Ascending aorta (tissue), 2 donors: ENCODE data around the gene CHMP5. TPM values are rescaled to one million over a fixed set of nuclear protein-coding genes. Genes with fewer than 3 reads are reported as not detected.

ENCODE experiments used
- DNase-seq, 2 donors: peaks; one replicate each; pipeline ENCODE4 v3.0.0-alpha.2; 2019; ENCODE audit warnings: low spot score in 2 of 2
- H3K27ac ChIP-seq, 2 donors: fragments of 200-600 bp; sonication (generic); one replicate each; pipeline ENCODE4 v1.5.1; 2016 to 2017; ENCODE audit warnings: mild to moderate bottlenecking in 1 of 2
- H3K27me3 ChIP-seq: fragments of 200-600 bp; sonication (generic); one replicate; pipeline ENCODE4 v1.5.1; 2017
- H3K36me3 ChIP-seq, 2 donors: fragments of 200-600 bp; sonication (generic); one replicate each; pipeline ENCODE4 v1.5.1; 2016
- H3K4me1 ChIP-seq, 2 donors: fragments of 200-600 bp; sonication (generic); one replicate each; pipeline ENCODE4 v1.5.1; 2016 to 2017; ENCODE audit warnings: mild to moderate bottlenecking in 1 of 2
- H3K4me3 ChIP-seq, 2 donors: fragments of 200-600 bp; sonication (generic); one replicate each; pipeline ENCODE4 v1.5.1; 2016 to 2017; ENCODE audit warnings: mild to moderate bottlenecking in 1 of 2
- H3K9me3 ChIP-seq, 2 donors: fragments of 200-600 bp; sonication (generic); one replicate each; pipeline ENCODE4 v1.5.1; 2016
- intact Hi-C: fragments of 100-400 bp; cut with DNase I; formaldehyde crosslinking; loops from one replicate; pipeline ENCODE4 v1.15.1; 2023
- total RNA-seq: library from RNA; depleted of rRNA; stranded (reverse); fragments of >200 nt; gene quantifications from one replicate; pipeline ENCODE4 v1.1.0, GENCODE V29; 2016
- TF ChIP-seq, protein P1 (sequence below), 3 experiments: fragments of 200-600 bp in 2 of 3; fragments of 450-650 bp in 1 of 3; sonication (generic) in 2 of 3; IDR thresholded peaks; one replicate each; pipeline ENCODE4 v1.5.1; 2016 to 2019; ENCODE audit warnings: antibody characterized with exemption in 3 of 3, mild to moderate bottlenecking in 1 of 3, moderate library complexity in 1 of 3

Gene CHMP5
- total RNA-seq, 1 donor from 2014 or later: 47.5 TPM

DNA sequence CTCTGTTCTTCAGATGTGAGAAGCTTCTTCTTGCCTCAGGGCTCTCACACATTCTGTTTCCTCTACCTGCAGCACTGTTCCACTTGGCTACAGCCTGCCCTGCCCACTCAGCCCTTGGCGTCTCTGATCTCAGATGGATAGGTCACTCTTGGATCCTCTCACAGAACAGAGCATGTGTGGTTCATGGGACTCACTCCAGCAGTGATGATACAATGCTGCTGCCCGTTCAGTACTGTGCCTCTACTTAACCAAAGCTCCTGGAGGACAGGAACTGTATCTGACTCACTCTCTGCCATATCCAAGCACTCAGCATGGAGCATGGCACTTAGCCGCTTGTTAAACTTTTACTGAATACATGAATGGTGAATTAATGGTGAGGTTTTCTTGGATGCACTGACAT lies 28.3 kb upstream of the CHMP5 start:
- no peak for DNase-seq
- H3K4me3 ChIP-seq: no peak overlapping the region
- H3K27me3 ChIP-seq: no peaks in the 10 kb centered on the region
- no peaks in the 10 kb centered on the region for H3K4me1 ChIP-seq
- intact Hi-C loops: no loop called here
- H3K27ac ChIP-seq: no peak overlapping the region
- TF ChIP-seq, protein P1, sequence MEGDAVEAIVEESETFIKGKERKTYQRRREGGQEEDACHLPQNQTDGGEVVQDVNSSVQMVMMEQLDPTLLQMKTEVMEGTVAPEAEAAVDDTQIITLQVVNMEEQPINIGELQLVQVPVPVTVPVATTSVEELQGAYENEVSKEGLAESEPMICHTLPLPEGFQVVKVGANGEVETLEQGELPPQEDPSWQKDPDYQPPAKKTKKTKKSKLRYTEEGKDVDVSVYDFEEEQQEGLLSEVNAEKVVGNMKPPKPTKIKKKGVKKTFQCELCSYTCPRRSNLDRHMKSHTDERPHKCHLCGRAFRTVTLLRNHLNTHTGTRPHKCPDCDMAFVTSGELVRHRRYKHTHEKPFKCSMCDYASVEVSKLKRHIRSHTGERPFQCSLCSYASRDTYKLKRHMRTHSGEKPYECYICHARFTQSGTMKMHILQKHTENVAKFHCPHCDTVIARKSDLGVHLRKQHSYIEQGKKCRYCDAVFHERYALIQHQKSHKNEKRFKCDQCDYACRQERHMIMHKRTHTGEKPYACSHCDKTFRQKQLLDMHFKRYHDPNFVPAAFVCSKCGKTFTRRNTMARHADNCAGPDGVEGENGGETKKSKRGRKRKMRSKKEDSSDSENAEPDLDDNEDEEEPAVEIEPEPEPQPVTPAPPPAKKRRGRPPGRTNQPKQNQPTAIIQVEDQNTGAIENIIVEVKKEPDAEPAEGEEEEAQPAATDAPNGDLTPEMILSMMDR (IDR thresholded peaks at IDR 0.05): no peak
- no peaks in the 10 kb centered on the region for H3K36me3 ChIP-seq
- H3K9me3 ChIP-seq: no peaks in the 10 kb centered on the region

DNA sequence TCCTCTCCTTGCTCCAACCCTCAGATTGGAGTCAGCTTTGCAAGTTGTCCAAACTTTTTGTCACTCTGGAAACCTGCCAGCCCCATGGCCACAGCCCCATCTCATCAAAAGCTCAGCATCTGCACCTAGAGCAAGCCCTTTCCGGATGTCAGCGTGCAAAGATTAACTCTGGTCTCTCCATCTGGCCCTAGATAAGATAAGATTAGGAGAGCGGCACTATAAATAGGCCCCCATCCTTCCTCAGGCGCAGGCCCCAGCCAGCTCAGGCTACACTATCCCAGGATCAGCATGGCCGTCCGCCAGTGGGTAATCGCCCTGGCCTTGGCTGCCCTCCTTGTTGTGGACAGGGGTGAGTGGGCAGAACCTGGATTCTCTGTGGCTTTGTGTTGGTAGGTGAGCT lies 24.9 kb upstream of the CHMP5 start, which contains the start of gene SPINK4:
Gene SPINK4 (plus strand): TSS at position 247 of the 400 bp plus-strand sequence. CDS start 42 bp downstream, at position 289.
- TF ChIP-seq, protein P1 (IDR thresholded peaks at IDR 0.05): no peak
- Histone ChIP-seq H3K4me3 (no peak within 1 kb of the TSS), H3K36me3 (no peaks in the 10 kb centered on the region), H3K27ac (no peak within 1 kb of the TSS), H3K27me3 (no peaks in the 10 kb centered on the region), H3K4me1 (no peaks in the 10 kb centered on the region), H3K9me3 (no peaks in the 10 kb centered on the region)
- intact Hi-C loops: no loop called here
- DNase-seq: no peak

DNA sequence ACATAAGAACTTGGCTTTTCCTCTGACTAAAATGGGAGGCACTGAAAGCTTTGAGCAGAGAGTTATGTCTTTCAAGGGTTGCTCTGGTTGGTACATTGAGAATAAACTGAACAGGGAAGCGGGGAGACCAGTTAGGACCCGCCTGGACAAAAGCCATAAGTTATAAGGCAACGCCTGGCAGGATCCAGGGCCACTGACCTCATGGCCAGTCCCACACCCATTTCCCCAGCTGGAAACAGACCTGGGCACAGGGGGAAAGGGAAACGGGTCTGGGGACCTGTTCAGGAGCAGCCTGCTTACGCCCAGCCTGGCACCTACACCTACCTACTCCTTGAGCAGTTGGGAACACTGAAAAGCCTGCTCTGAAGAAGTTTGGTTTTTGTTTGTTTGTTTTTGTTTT lies 23.6 kb upstream of the CHMP5 start:
- no peak for DNase-seq
- intact Hi-C loops: no loop called here
- Histone ChIP-seq H3K27ac (no peak overlapping the region), H3K27me3 (no peaks in the 10 kb centered on the region), H3K4me3 (no peak overlapping the region), H3K36me3 (no peaks in the 10 kb centered on the region), H3K9me3 (no peaks in the 10 kb centered on the region), H3K4me1 (no peaks in the 10 kb centered on the region)
- TF ChIP-seq, protein P1 (IDR thresholded peaks at IDR 0.05): no peak

DNA sequence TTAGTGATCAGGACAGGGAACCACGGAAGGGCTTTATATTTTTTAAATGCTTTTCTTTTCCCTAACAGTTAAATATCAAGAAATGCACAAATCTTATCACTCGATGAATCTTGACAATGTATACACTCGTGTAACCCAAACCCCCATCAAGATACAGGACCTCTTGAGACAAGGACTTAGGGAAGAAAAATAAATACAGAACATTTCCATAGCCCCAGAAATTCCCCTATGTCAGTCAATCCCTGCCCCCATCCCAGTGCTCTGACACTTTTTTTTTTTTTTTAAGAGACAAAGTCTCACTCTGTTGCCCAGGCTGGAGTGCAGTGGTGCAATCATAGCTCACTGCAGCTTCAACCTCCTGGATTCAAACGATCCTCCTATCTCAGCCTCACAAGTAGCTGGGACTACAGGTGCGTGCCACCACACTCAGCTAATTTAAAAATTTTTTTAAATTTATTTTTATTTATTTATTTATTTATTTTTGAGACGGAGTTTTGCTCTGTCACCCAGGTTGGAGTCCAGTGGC lies 22.2 kb upstream of the CHMP5 start:
- Histone ChIP-seq H3K4me1 (no peaks in the 10 kb centered on the region), H3K27ac (no peak overlapping the region), H3K4me3 (no peak overlapping the region), H3K9me3 (no peaks in the 10 kb centered on the region), H3K27me3 (no peaks in the 10 kb centered on the region), H3K36me3 (no peaks in the 10 kb centered on the region)
- TF ChIP-seq, protein P1 (IDR thresholded peaks at IDR 0.05): no peak
- no peak for DNase-seq
- intact Hi-C loops: no loop called here

DNA sequence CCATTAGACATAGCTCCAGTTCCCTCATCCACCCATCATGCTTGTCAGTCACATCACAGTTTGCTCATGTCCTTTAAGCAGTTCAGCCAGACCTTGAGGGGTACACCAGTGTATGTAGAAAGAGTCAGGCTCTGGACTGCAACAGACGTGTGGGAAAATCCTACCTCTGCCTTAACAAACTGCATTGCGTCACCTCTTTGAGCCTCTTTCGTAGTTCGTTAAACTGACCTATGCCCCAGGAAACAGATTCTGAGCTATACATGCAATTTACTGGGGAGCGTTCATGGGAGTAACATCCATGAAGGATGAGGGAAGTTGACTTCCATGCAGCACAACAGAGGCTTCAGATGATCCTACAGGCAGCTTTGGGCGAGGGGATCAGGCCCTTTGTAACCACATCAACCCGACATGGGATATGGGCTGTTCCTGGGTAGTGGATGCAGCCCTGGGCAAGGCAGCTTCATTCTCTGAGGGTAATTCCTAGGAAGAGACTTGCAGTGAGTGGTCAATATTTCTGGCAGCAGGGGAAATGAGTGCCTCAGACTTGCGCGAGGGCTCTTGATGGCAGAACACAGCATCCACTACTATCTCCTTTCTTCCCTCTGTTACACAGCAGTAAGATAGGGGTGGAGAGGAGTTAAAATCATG lies 20.6 kb upstream of the CHMP5 start:
- Histone ChIP-seq H3K36me3 (no peaks in the 10 kb centered on the region), H3K4me1 (no peaks in the 10 kb centered on the region), H3K4me3 (no peak overlapping the region), H3K9me3 (no peaks in the 10 kb centered on the region), H3K27me3 (no peaks in the 10 kb centered on the region), H3K27ac (no peak overlapping the region)
- peak in 1 of 2 donors; percentile 27 for DNase-seq
- TF ChIP-seq, protein P1 (IDR thresholded peaks at IDR 0.05): no peak
- intact Hi-C loops: no loop called here
